SK-N-SH (cell line): Measurements from ENCODE around the gene HAUS3. TPM values are rescaled to one million over a fixed set of nuclear protein-coding genes. Genes with fewer than 3 reads are reported as not detected.

ENCODE experiments used
- CTCF ChIA-PET: fragments of 300-600, 350-600 bp; formaldehyde crosslinking; extraction: SDS; loops from one replicate; lab custom pipeline; 2021; lab: Yijun Ruan, JAX
- POLR2A ChIA-PET: fragments of 350-600 bp; sonication (Branson Sonifier 250); formaldehyde crosslinking; extraction: SDS; loops from one replicate; lab custom pipeline; 2020; ENCODE audit warnings: antibody characterized with exemption, inconsistent platforms; lab: Yijun Ruan, JAX
- DNase-seq: peaks from one replicate; pipeline ENCODE4 v3.0.0; 2012
- H2AFZ ChIP-seq: fragments of 200-600 bp; sonication (generic); 2 replicates; pipeline ENCODE4 v1.8.1; 2016; ENCODE audit warnings: antibody characterized with exemption, mild to moderate bottlenecking, low read depth
- H3F3A ChIP-seq: fragments of 200-600 bp; sonication (generic); replicated peaks from 2 replicates; pipeline ENCODE3; 2016; ENCODE audit warnings: antibody characterized with exemption, mild to moderate bottlenecking; ENCODE audit not compliant: insufficient read depth
- H3K27ac ChIP-seq, 2 experiments: fragments of 200-500 bp in 1 of 2; fragments of 200-600 bp in 1 of 2; sonication (Bioruptor generic) in 1 of 2; sonication (generic), shearing (Covaris generic) in 1 of 2; 2 replicates each; pipeline versions ENCODE4 v1.5.1 to v1.6.1; 2014 to 2016; ENCODE audit warnings: low read depth in 2 of 2, inconsistent platforms in 1 of 2, low read length in 1 of 2, mild to moderate bottlenecking in 1 of 2, mixed read lengths in 1 of 2
- H3K27me3 ChIP-seq: fragments of 200-600 bp; sonication (generic), shearing (Covaris generic); 2 replicates; pipeline ENCODE4 v1.6.1; 2016; ENCODE audit warnings: mixed run types; ENCODE audit not compliant: insufficient read depth
- H3K36me3 ChIP-seq, 2 experiments: fragments of 200-500 bp in 1 of 2; fragments of 200-600 bp in 1 of 2; sonication (Bioruptor generic) in 1 of 2; sonication (generic) in 1 of 2; replicated peaks in 1 of 2; 2 replicates each; pipeline versions ENCODE3 to v1.5.1; 2014 to 2016; ENCODE audit warnings: low read length in 1 of 2, mild to moderate bottlenecking in 1 of 2; ENCODE audit not compliant: insufficient read depth in 2 of 2, control insufficient read depth in 1 of 2
- H3K4me1 ChIP-seq, 2 experiments: fragments of 200-500 bp in 1 of 2; fragments of 200-600 bp in 1 of 2; sonication (Bioruptor generic) in 1 of 2; sonication (generic), shearing (Covaris generic) in 1 of 2; 2 replicates each; pipeline versions ENCODE4 v1.5.1 to v1.6.1; 2014 to 2016; ENCODE audit warnings: low read depth in 1 of 2, low read length in 1 of 2, mixed run types in 1 of 2; ENCODE audit not compliant: insufficient read depth in 2 of 2, control insufficient read depth in 1 of 2
- H3K4me2 ChIP-seq: fragments of 200-600 bp; sonication (generic), shearing (Covaris generic); 2 replicates; pipeline ENCODE4 v1.6.1; 2017; ENCODE audit warnings: mixed run types
- H3K4me3 ChIP-seq, 2 experiments: fragments of 200-500 bp in 1 of 2; fragments of 200-600 bp in 1 of 2; sonication (Bioruptor generic) in 1 of 2; sonication (generic), shearing (Covaris generic) in 1 of 2; 2 replicates each; pipeline versions ENCODE4 v1.5.1 to v1.8.1; 2014 to 2016; ENCODE audit warnings: low read depth in 2 of 2, inconsistent platforms in 1 of 2, low read length in 1 of 2, mild to moderate bottlenecking in 1 of 2, mixed read lengths in 1 of 2, moderate library complexity in 1 of 2
- H3K79me2 ChIP-seq: fragments of 200-600 bp; sonication (generic); 2 replicates; pipeline ENCODE4 v1.8.1; 2017; ENCODE audit warnings: mild to moderate bottlenecking; ENCODE audit not compliant: insufficient read depth
- H3K9ac ChIP-seq: fragments of 200-600 bp; sonication (generic); 2 replicates; pipeline ENCODE4 v1.6.1; 2017; ENCODE audit warnings: mixed run types
- H3K9me2 ChIP-seq: fragments of 200-600 bp; sonication (generic); 2 replicates; pipeline ENCODE4 v1.6.1; 2017; ENCODE audit warnings: mixed run types
- H3K9me3 ChIP-seq: fragments of 200-600 bp; sonication (generic); 2 replicates; pipeline ENCODE4 v1.6.1; 2017; ENCODE audit warnings: mixed run types, mild to moderate bottlenecking, moderate library complexity
- H4K20me1 ChIP-seq: fragments of 200-600 bp; sonication (generic); 2 replicates; pipeline ENCODE4 v1.6.1; 2017; ENCODE audit warnings: mild to moderate bottlenecking, mixed run types; ENCODE audit not compliant: insufficient read depth
- EZH2phosphoT487 ChIP-seq: fragments of 200-600 bp; sonication (generic); IDR thresholded peaks from 2 replicates; pipeline ENCODE4 v1.6.1; 2017; ENCODE audit warnings: low read depth, mixed run types, mild to moderate bottlenecking, antibody characterized with exemption, moderate library complexity, borderline replicate concordance
- FOXM1 ChIP-seq: IDR thresholded peaks from 2 replicates; pipeline ENCODE4 v1.4.0; 2012; ENCODE audit warnings: low read depth, mild to moderate bottlenecking
- GABPA ChIP-seq: IDR thresholded peaks from 2 replicates; pipeline ENCODE4 v1.4.0; 2012; ENCODE audit warnings: low read depth, mild to moderate bottlenecking
- GATA2 ChIP-seq: sonication (generic); formaldehyde crosslinking; IDR thresholded peaks from 2 replicates; pipeline ENCODE4 v1.5.0; 2020; ENCODE audit warnings: mild to moderate bottlenecking, missing genetic modification reagents
- MXI1 ChIP-seq: IDR thresholded peaks from 2 replicates; pipeline ENCODE4 v1.6.1; 2012; ENCODE audit warnings: mild to moderate bottlenecking, low read depth, low read length, improper control_type of control experiment
- RFX5 ChIP-seq: IDR thresholded peaks from 2 replicates; pipeline ENCODE4 v1.6.1; 2012; ENCODE audit warnings: mild to moderate bottlenecking, improper control_type of control experiment, low read length
- SIN3A ChIP-seq: IDR thresholded peaks from 2 replicates; pipeline ENCODE4 v1.6.1; 2012; ENCODE audit warnings: low read depth, mild to moderate bottlenecking, low read length, moderate library complexity, borderline replicate concordance
- SMC3 ChIP-seq: IDR thresholded peaks from 2 replicates; pipeline ENCODE4 v1.6.1; 2012; ENCODE audit warnings: low read depth, low read length, improper control_type of control experiment
- TAF1 ChIP-seq: IDR thresholded peaks from 2 replicates; pipeline ENCODE4 v1.6.1; 2012; ENCODE audit warnings: low read depth, mild to moderate bottlenecking, low read length, moderate library complexity, borderline replicate concordance
- TEAD4 ChIP-seq: IDR thresholded peaks from 2 replicates; pipeline ENCODE4 v1.4.0; 2012; ENCODE audit warnings: mild to moderate bottlenecking, borderline replicate concordance; ENCODE audit not compliant: insufficient read depth
- WGBS: methylation state at CpG from one replicate; pipeline ENCODE4 v1.1.6; 2017; ENCODE audit warnings: low lambda C conversion rate; 5-methylcytosine and 5-hydroxymethylcytosine counted together
- polyA plus RNA-seq, 3 experiments: library from polyadenylated mRNA; depleted of rRNA; stranded (reverse); fragments of >200 nt; gene quantifications; 2 replicates each; pipeline ENCODE4 v1.2.3, GENCODE V29; 2012
- TF ChIP-seq, protein P1 (sequence below): fragments of 150-350 bp; IDR thresholded peaks from 2 replicates; pipeline ENCODE4 v1.6.1; 2016; ENCODE audit warnings: mild to moderate bottlenecking, low read depth, low read length
- TF ChIP-seq, protein P2 (sequence below): IDR thresholded peaks from 2 replicates; pipeline ENCODE4 v1.6.1; 2012; ENCODE audit warnings: mild to moderate bottlenecking, low read depth, low read length, moderate library complexity
- TF ChIP-seq, protein P3 (sequence below): fragments of 150-350 bp; IDR thresholded peaks from 2 replicates; pipeline ENCODE4 v1.6.1; 2017; ENCODE audit warnings: antibody characterized with exemption, low read length, low read depth, borderline replicate concordance
- TF ChIP-seq, protein P4 (sequence below): IDR thresholded peaks from 2 replicates; pipeline ENCODE4 v1.4.0; 2012; ENCODE audit warnings: low read depth, borderline replicate concordance

HAUS3 gene
- polyA plus RNA-seq, 1 of the 3 experiments (the other 2 are of a cell fraction), result 6.3 TPM

DNA sequence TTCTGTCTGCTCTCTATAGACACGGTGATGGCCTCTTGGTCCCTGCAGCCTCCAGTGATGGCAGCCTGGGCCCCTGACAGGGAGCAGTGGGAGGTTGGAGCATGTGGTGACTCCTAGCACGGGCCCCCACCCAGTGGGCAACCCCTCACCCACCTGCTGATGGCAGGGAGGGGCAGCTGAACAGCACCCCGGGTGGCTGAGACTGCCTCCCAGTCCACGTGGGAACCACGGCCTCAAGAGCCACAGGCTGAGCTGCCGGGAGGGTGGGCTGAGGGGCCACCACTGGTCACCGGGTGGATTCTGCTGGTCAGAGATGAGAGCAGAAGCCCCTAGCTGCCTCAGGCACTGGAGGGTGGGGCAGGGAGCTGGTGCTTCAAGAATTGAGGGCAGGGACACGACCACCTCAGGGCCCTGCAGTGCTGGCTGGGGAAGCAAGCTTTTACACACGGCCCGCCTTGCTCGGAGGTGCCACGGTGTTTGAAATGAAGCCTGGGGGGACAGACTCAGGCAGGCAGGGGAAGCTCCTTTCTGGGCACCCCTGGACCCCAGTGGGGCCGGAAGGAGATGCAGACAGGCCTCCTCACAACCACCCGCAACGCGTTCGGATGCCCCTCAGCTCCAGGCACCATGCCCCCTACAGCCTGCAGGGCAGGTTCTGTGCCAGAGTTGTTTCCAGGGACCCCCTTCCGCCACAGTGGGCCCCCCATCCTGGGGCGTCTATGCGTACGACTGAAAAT is 6.3 kb upstream of the HAUS3 start:
- CTCF ChIA-PET, result interaction anchor here (1.4 kb wide), 1 partner anchor 28 kb away, joined by 3 read pairs; no protein-coding TSS in a partner anchor
- TF ChIP-seq, protein P1, sequence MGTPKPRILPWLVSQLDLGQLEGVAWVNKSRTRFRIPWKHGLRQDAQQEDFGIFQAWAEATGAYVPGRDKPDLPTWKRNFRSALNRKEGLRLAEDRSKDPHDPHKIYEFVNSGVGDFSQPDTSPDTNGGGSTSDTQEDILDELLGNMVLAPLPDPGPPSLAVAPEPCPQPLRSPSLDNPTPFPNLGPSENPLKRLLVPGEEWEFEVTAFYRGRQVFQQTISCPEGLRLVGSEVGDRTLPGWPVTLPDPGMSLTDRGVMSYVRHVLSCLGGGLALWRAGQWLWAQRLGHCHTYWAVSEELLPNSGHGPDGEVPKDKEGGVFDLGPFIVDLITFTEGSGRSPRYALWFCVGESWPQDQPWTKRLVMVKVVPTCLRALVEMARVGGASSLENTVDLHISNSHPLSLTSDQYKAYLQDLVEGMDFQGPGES, result no peak
- TF ChIP-seq EZH2phosphoT487 (no peak), GABPA (no peak), RFX5 (no peak), TEAD4 (no peak), FOXM1 (no peak), GATA2 (CRISPR knock-in tag) (no peak), SMC3 (no peak), MXI1 (no peak), SIN3A (no peak), TAF1 (no peak)
- TF ChIP-seq, protein P2, sequence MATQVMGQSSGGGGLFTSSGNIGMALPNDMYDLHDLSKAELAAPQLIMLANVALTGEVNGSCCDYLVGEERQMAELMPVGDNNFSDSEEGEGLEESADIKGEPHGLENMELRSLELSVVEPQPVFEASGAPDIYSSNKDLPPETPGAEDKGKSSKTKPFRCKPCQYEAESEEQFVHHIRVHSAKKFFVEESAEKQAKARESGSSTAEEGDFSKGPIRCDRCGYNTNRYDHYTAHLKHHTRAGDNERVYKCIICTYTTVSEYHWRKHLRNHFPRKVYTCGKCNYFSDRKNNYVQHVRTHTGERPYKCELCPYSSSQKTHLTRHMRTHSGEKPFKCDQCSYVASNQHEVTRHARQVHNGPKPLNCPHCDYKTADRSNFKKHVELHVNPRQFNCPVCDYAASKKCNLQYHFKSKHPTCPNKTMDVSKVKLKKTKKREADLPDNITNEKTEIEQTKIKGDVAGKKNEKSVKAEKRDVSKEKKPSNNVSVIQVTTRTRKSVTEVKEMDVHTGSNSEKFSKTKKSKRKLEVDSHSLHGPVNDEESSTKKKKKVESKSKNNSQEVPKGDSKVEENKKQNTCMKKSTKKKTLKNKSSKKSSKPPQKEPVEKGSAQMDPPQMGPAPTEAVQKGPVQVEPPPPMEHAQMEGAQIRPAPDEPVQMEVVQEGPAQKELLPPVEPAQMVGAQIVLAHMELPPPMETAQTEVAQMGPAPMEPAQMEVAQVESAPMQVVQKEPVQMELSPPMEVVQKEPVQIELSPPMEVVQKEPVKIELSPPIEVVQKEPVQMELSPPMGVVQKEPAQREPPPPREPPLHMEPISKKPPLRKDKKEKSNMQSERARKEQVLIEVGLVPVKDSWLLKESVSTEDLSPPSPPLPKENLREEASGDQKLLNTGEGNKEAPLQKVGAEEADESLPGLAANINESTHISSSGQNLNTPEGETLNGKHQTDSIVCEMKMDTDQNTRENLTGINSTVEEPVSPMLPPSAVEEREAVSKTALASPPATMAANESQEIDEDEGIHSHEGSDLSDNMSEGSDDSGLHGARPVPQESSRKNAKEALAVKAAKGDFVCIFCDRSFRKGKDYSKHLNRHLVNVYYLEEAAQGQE, result no peak
- TF ChIP-seq, protein P3, sequence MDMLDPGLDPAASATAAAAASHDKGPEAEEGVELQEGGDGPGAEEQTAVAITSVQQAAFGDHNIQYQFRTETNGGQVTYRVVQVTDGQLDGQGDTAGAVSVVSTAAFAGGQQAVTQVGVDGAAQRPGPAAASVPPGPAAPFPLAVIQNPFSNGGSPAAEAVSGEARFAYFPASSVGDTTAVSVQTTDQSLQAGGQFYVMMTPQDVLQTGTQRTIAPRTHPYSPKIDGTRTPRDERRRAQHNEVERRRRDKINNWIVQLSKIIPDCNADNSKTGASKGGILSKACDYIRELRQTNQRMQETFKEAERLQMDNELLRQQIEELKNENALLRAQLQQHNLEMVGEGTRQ, result no peak
- TF ChIP-seq, protein P4, sequence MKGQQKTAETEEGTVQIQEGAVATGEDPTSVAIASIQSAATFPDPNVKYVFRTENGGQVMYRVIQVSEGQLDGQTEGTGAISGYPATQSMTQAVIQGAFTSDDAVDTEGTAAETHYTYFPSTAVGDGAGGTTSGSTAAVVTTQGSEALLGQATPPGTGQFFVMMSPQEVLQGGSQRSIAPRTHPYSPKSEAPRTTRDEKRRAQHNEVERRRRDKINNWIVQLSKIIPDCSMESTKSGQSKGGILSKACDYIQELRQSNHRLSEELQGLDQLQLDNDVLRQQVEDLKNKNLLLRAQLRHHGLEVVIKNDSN, result no peak
- DNase-seq, result peak; percentile 24

More for the DNA sequence above, 6.3 kb upstream of the HAUS3 start:
- Histone ChIP-seq H2AFZ (no peak overlapping the region), H3K9me3 (no peaks in the 10 kb centered on the region), H3K4me1 (no peaks in the 10 kb centered on the region; a peak in 2 of 4 replicates), H3K79me2 (no peaks in the 10 kb centered on the region), H3K27ac (no peak overlapping the region), H3F3A (peaks cover 10% of the 10 kb centered on the region), H3K27me3 (no peaks in the 10 kb centered on the region), H3K4me2 (no peak overlapping the region), H3K9ac (no peak overlapping the region), H4K20me1 (0 out of 2 replicates have a peak, but pooled peaks cover 5% of the 10 kb centered on the region), H3K4me3 (no peak overlapping the region), H3K36me3 (peaks cover 0 to 45% of the 10 kb centered on the region in 2 experiments), H3K9me2 (no peaks in the 10 kb centered on the region)
- WGBS, result 87% methylated on average over 14 of the region's 21 CpGs
- POLR2A ChIA-PET, result no interaction called here
